ENCODE measurements around the gene PHF21A.

PHF21A gene

DNA sequence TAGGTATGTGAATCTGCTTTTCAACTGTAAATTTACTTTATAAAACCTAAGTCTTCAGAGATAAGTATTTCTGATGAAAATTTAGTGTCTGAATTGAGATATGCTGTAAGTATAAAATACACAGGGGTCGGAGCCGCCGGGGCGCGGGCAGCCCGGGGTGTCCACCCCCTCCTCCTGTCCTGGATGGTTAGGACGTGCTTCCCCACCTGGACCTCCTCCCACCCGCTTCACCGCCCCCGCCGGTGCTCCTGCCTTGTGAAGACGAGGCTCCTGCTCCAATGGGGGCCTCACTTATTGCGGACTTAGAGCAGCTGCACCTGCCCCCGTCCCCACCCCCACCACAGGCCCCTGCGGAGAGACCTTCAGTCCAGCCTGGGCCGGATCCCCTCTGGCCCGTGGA is 21.3 kb upstream of the PHF21A start:
- no peak for ATAC-seq
- TF ChIP-seq ISL1 (CRISPR knock-in tag; IDR thresholded peaks at IDR 0.05) = no peak
- TF ChIP-seq ESRRG (CRISPR knock-in tag; IDR thresholded peaks at IDR 0.05) = no peak
- TF ChIP-seq ZNF70 (CRISPR knock-in tag; IDR thresholded peaks at IDR 0.05) = no peak
- TF ChIP-seq RARB (CRISPR knock-in tag; IDR thresholded peaks at IDR 0.05) = no peak
- TF ChIP-seq ZFP3 (CRISPR knock-in tag; IDR thresholded peaks at IDR 0.05) = no peak
- TF ChIP-seq, protein P1, sequence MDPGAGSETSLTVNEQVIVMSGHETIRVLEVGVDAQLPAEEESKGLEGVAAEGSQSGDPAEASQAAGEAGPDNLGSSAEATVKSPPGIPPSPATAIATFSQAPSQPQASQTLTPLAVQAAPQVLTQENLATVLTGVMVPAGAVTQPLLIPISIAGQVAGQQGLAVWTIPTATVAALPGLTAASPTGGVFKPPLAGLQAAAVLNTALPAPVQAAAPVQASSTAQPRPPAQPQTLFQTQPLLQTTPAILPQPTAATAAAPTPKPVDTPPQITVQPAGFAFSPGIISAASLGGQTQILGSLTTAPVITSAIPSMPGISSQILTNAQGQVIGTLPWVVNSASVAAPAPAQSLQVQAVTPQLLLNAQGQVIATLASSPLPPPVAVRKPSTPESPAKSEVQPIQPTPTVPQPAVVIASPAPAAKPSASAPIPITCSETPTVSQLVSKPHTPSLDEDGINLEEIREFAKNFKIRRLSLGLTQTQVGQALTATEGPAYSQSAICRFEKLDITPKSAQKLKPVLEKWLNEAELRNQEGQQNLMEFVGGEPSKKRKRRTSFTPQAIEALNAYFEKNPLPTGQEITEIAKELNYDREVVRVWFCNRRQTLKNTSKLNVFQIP (CRISPR knock-in tag; IDR thresholded peaks at IDR 0.05; ENCODE audit: borderline replicate concordance, low read depth) = no peak
- TF ChIP-seq, protein P2, sequence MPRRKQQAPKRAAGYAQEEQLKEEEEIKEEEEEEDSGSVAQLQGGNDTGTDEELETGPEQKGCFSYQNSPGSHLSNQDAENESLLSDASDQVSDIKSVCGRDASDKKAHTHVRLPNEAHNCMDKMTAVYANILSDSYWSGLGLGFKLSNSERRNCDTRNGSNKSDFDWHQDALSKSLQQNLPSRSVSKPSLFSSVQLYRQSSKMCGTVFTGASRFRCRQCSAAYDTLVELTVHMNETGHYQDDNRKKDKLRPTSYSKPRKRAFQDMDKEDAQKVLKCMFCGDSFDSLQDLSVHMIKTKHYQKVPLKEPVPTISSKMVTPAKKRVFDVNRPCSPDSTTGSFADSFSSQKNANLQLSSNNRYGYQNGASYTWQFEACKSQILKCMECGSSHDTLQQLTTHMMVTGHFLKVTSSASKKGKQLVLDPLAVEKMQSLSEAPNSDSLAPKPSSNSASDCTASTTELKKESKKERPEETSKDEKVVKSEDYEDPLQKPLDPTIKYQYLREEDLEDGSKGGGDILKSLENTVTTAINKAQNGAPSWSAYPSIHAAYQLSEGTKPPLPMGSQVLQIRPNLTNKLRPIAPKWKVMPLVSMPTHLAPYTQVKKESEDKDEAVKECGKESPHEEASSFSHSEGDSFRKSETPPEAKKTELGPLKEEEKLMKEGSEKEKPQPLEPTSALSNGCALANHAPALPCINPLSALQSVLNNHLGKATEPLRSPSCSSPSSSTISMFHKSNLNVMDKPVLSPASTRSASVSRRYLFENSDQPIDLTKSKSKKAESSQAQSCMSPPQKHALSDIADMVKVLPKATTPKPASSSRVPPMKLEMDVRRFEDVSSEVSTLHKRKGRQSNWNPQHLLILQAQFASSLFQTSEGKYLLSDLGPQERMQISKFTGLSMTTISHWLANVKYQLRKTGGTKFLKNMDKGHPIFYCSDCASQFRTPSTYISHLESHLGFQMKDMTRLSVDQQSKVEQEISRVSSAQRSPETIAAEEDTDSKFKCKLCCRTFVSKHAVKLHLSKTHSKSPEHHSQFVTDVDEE (CRISPR knock-in tag; IDR thresholded peaks at IDR 0.05) = no peak
- no peak for TF ChIP-seq GLIS3 (CRISPR knock-in tag; IDR thresholded peaks at IDR 0.05)
- TF ChIP-seq, protein P3, sequence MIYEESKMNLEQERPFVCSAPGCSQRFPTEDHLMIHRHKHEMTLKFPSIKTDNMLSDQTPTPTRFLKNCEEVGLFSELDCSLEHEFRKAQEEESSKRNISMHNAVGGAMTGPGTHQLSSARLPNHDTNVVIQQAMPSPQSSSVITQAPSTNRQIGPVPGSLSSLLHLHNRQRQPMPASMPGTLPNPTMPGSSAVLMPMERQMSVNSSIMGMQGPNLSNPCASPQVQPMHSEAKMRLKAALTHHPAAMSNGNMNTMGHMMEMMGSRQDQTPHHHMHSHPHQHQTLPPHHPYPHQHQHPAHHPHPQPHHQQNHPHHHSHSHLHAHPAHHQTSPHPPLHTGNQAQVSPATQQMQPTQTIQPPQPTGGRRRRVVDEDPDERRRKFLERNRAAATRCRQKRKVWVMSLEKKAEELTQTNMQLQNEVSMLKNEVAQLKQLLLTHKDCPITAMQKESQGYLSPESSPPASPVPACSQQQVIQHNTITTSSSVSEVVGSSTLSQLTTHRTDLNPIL (CRISPR knock-in tag; IDR thresholded peaks at IDR 0.05; ENCODE audit: low read depth) = no peak

DNA sequence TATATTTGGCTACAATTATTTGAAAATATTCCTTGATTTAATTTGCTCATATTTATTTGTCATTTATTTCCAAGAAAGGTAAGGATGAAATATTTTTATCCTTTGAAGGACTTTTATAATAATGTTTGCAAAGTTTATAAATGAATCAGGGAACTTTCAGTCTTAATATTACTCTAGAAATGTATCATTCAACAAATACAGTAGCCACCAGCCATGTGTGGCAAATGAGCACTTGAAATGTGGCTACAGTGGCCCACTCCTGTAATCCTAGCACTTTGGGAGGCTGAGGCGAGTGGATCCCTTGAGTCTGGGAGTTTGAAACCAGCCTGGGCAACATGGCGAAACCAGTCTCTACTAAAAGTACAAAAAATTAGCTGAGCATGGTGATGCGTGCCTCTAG is 20.3 kb upstream of the PHF21A start:
- TF ChIP-seq ZC3H10 (CRISPR knock-in tag; IDR thresholded peaks at IDR 0.05) = no peak
- no peak for TF ChIP-seq ZNF8 (CRISPR knock-in tag; IDR thresholded peaks at IDR 0.05)
- TF ChIP-seq CSDC2 (CRISPR knock-in tag; IDR thresholded peaks at IDR 0.05) = no peak
- no peak for TF ChIP-seq ZNF70 (CRISPR knock-in tag; IDR thresholded peaks at IDR 0.05)
- no peak for TF ChIP-seq ARNTL (CRISPR knock-in tag; IDR thresholded peaks at IDR 0.05; ENCODE audit: borderline replicate concordance, low read depth)
- no peak for TF ChIP-seq TCF4 (CRISPR knock-in tag; IDR thresholded peaks at IDR 0.05; ENCODE audit: borderline replicate concordance)
- TF ChIP-seq, protein P1 (CRISPR knock-in tag; IDR thresholded peaks at IDR 0.05; ENCODE audit: borderline replicate concordance, low read depth) = no peak
- TF ChIP-seq RARB (CRISPR knock-in tag; IDR thresholded peaks at IDR 0.05) = no peak
- no peak for TF ChIP-seq TOX (CRISPR knock-in tag; IDR thresholded peaks at IDR 0.05; ENCODE audit: borderline replicate concordance)
- TF ChIP-seq ZFP3 (CRISPR knock-in tag; IDR thresholded peaks at IDR 0.05) = no peak
- TF ChIP-seq, protein P4, sequence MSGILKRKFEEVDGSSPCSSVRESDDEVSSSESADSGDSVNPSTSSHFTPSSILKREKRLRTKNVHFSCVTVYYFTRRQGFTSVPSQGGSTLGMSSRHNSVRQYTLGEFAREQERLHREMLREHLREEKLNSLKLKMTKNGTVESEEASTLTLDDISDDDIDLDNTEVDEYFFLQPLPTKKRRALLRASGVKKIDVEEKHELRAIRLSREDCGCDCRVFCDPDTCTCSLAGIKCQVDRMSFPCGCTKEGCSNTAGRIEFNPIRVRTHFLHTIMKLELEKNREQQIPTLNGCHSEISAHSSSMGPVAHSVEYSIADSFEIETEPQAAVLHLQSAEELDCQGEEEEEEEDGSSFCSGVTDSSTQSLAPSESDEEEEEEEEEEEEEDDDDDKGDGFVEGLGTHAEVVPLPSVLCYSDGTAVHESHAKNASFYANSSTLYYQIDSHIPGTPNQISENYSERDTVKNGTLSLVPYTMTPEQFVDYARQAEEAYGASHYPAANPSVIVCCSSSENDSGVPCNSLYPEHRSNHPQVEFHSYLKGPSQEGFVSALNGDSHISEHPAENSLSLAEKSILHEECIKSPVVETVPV (CRISPR knock-in tag; IDR thresholded peaks at IDR 0.05) = no peak
- TF ChIP-seq ESRRG (CRISPR knock-in tag; IDR thresholded peaks at IDR 0.05) = no peak
- TF ChIP-seq, protein P2 (CRISPR knock-in tag; IDR thresholded peaks at IDR 0.05) = no peak
- TF ChIP-seq, protein P3 (CRISPR knock-in tag; IDR thresholded peaks at IDR 0.05; ENCODE audit: low read depth) = no peak
- ATAC-seq = no peak

Measured in SK-N-SH treated with all-trans-retinoic acid at 6 μM for 48 hours (cell line).